ENCODE data around the gene SPRR3.

GRCh38 chr1:152997901-152998300 is 3.6 kb upstream of the SPRR3 start:
- no peak for TF ChIP-seq POLR2A (IDR thresholded peaks at IDR 0.05)
- TF ChIP-seq, protein P1, sequence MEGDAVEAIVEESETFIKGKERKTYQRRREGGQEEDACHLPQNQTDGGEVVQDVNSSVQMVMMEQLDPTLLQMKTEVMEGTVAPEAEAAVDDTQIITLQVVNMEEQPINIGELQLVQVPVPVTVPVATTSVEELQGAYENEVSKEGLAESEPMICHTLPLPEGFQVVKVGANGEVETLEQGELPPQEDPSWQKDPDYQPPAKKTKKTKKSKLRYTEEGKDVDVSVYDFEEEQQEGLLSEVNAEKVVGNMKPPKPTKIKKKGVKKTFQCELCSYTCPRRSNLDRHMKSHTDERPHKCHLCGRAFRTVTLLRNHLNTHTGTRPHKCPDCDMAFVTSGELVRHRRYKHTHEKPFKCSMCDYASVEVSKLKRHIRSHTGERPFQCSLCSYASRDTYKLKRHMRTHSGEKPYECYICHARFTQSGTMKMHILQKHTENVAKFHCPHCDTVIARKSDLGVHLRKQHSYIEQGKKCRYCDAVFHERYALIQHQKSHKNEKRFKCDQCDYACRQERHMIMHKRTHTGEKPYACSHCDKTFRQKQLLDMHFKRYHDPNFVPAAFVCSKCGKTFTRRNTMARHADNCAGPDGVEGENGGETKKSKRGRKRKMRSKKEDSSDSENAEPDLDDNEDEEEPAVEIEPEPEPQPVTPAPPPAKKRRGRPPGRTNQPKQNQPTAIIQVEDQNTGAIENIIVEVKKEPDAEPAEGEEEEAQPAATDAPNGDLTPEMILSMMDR (IDR thresholded peaks at IDR 0.05): no peak

Measured in prostate gland (tissue), 2 donors.